Spleen (tissue), 7 donors: ENCODE results near the gene SLC1A7.

ENCODE experiments used
- CTCF ChIP-seq, 11 experiments: fragments of 200-600 bp in 7 of 11; fragments of 450-650 bp in 4 of 11; sonication (generic) in 4 of 11; IDR thresholded peaks in 8 of 11; conservative IDR thresholded peaks in 3 of 11; 1 replicate in 7 of 11; 2 replicates in 4 of 11; pipeline versions ENCODE4 v1.4.0 to v1.8.0; 2016 to 2021; ENCODE audit warnings: antibody characterized with exemption in 11 of 11, inconsistent platforms in 4 of 11, mild to moderate bottlenecking in 1 of 11
- POLR2AphosphoS5 ChIP-seq, 3 donors: sonication (generic); formaldehyde crosslinking; IDR thresholded peaks; one replicate each; pipeline ENCODE4 v1.5.1; 2017; ENCODE audit warnings: antibody characterized with exemption in 3 of 3
- donor health status: DM: no; HTN: no; CAD: no; lungs with moderate emphysema.
- donor health status: DM: no; HTN: no; CAD: no.
- donor health status: DM: no; HTN: no; CAD: no.

GRCh38 chr1:53148123-53148522 is 5.7 kb upstream of the SLC1A7 start:
- TF ChIP-seq CTCF (IDR thresholded peaks at IDR 0.05 in 8 of 11, conservative IDR thresholded peaks at IDR 0.05 in 3 of 11) (no peak), POLR2AphosphoS5 (IDR thresholded peaks at IDR 0.05) (no peak)
